Esophagus muscularis mucosa (tissue), 3 donors: ENCODE measurements around the gene HTRA1.

Experiments used
- CTCF ChIP-seq, 3 experiments: fragments of 200-600 bp in 2 of 3; fragments of 450-650 bp in 1 of 3; sonication (generic) in 2 of 3; IDR thresholded peaks; one replicate each; pipeline ENCODE4 v1.5.1; 2017 to 2019; ENCODE audit warnings: antibody characterized with exemption in 3 of 3, mild to moderate bottlenecking in 2 of 3, moderate library complexity in 1 of 3
- POLR2AphosphoS5 ChIP-seq, 2 donors: sonication (generic); formaldehyde crosslinking; IDR thresholded peaks; one replicate each; pipeline ENCODE4 v1.6.1; 2017; ENCODE audit warnings: antibody characterized with exemption in 2 of 2

- TF ChIP-seq POLR2AphosphoS5 (IDR thresholded peaks at IDR 0.05) (no peak), CTCF (IDR thresholded peaks at IDR 0.05) (no peak)
Observed at GRCh38 chr10:122521011-122521410, 59.7 kb downstream of the HTRA1 start.
